NCI-H345 treated with DMSO at 0.1 percent for 48 hours (cell line): Measurements from ENCODE around the gene CACNA1E.
"Not testable (repeated sequence)": the region's sequence is repeated elsewhere in the genome, so short reads cannot be mapped to it uniquely, and the experiment has no call there.

Experiments
- DNase-seq: peaks from one replicate; lab custom pipeline; 2025; ENCODE audit not compliant: unreplicated experiment; lab: John Stamatoyannopoulos, UW

Gene CACNA1E

DNA sequence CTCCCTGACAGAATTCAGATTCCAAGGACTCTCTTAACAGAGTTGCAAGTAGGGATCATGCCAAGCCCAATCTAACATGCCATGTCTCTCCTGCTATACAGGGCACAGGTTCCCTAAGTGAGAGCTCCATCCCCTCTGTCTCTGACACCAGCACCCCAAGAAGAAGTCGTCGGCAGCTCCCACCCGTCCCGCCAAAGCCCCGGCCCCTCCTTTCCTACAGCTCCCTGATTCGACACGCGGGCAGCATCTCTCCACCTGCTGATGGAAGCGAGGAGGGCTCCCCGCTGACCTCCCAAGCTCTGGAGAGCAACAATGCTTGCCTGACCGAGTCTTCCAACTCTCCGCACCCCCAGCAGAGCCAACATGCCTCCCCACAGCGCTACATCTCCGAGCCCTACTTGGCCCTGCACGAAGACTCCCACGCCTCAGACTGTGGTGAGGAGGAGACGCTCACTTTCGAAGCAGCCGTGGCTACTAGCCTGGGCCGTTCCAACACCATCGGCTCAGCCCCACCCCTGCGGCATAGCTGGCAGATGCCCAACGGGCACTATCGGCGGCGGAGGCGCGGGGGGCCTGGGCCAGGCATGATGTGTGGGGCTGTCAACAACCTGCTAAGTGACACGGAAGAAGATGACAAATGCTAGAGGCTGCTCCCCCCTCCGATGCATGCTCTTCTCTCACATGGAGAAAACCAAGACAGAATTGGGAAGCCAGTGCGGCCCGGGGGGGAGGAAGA is 315.0 kb downstream of the CACNA1E start:
- DNase-seq = no peak

DNA sequence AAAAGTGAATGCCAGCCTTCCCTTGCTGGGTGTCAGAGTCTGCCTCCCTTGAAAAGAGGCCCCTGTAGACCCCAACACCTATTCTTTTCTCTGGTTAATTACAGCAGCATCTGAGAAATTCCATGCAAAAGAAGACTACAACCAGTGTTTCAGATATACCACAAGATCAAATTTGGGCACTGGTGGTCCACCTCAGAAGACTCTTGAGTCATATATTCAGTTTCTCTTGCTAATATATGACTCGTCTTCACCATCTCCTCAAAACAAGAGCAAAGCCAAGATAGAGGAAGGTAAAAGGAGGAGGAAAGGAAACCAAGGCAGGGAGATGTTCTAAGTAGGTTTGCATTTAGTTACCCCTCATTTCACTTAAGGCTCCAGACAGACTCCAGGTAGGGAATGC is 318.3 kb downstream of the CACNA1E start:
- no peak for DNase-seq

DNA sequence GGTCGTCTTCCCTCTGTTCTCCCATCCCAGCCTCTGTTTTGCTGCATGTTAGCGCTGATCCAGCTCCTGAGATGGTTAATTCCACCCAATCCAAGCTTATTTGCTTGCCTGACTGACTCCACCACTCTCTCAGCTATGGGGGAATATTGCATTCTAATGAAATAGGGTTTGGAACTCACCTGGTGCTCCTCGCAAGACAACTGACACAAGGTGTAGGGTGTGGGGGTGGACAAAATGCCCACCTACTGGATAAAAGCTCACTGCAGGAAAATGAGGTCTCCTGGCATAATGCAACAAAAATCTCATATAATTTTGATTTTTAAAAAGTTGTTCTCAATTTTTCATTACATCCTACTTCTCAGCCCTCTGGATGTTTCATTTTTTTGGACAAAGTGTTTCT is 319.1 kb downstream of the CACNA1E start:
- DNase-seq = no peak

GRCh38 chr1:181803421-181803820 is 320.1 kb downstream of the CACNA1E start:
- no peak for DNase-seq

DNA sequence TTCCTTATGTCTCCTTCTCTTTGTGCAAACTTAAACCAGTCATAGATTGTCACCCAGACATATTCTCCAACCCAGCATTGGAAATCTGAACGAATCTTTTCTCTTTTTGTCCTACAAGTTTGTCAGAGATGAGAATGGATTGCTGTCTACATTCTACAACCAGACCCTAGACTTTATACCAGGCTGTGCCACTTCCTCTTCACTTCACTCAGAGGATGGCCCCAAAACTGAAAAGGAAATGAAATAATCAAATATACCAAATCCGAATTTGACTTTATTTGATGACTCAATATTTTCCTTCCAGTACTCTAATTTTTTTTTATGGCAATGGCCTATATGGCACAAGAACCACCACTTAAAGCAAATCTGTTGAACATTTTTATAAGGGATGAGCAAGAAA is 321.7 kb downstream of the CACNA1E start:
- DNase-seq = no peak

DNA sequence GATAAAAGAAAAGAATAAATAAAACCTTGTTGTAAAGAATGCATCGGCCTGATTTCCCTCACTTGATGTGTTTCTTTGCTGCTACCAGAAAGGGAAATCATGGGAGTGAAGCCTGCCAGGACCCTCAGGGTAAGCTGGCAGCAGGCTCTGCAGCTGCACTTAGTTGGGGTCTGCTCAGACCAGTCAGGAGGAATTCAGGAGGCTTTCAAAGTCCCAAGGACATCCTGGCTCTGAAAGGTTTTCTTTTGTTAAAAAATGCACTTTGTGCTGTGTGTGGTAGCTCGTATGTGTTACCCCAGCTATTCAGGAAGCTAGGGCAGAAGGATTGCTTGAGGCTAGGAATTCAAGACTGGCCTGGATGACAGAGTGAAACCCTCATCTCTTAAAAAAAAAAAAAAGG is 323.4 kb downstream of the CACNA1E start:
- no peak for DNase-seq

- no peak for DNase-seq
Observed at GRCh38 chr1:181807251-181807650, 323.9 kb downstream of the CACNA1E start.

DNA sequence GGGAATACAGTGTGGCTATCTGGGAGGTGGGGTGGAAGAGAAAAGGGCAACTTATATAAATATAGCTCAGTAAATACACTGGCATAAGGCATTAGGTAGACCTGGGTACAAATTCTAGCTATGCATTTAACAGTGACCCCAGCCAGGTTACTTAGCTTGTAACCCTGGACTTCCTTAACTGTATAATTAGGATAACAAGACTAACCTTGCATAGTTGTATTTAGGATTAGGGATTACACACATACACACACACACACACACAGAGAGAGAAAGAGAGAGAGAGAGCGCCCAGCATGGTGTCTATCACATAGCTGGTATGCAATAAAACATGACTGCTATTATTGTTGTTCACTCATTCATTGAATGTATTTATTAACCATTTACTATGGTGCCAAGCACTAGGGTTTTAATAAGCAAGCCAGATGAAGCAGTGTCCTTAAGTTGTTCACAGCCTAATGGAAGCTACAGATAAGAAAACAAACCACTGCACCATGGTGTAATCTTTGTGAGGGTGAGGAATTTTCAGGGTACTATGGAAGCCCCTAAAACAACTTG is 326.8 kb downstream of the CACNA1E start:
- no peak for DNase-seq

GRCh38 chr1:181812208-181812607 is 328.9 kb downstream of the CACNA1E start:
- no peak for DNase-seq

DNA sequence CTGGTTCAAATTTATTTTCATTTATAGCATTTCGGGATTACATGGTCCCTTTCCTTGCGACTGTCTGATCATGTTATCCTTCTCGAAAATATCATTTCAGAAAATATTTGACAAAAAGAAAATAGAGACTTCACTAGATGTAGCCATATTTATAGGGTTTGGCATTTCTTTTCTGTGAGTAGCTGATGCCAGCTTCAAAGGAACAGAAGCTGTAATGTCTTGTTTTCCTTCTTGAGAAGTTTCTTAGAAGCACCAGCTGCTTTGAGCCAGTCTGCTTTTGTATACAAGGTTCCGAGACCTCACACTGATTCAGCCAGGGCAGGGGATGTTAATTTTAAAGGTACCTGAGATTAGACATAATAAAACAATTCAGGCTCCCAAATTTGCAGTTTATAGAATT is 329.9 kb downstream of the CACNA1E start:
- DNase-seq = no peak

DNA sequence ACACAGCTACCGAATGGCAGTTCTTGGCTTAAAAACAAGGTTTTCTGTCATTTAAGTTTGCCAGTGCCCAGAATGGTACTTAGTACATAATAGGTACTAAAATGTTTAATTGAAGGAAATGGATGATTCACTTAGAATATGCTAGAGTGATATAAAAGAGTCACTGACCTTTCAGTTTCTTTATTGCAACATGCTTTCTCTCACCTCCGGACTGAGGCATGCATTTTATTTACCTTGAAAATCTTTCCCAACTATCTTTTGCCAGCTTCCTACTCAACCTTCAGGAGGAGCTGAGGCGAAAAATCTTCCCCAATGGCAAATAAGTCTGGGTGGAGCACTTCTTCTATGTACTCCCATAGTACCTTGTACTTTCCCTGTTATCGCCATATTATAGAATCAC is 333.3 kb downstream of the CACNA1E start:
- no peak for DNase-seq

DNA sequence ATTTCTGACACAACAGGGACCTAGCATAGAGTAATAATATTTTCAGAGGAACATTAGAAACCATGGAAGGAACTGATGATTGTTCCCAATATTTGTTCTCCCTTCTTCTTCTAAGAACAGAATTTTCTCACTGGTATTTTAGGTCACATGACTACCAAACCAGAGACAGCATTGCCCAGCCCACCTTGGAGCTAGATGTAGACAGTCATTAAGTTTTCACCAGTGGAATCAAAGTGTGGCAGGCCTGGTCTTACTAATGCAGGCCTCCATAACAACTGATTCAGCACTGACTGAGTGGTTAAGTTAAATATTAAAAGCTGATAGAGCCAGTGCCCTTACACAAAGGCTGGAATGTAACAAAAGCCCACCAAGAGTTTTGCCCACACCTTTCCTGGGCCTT is 333.8 kb downstream of the CACNA1E start:
- DNase-seq = no peak

DNA sequence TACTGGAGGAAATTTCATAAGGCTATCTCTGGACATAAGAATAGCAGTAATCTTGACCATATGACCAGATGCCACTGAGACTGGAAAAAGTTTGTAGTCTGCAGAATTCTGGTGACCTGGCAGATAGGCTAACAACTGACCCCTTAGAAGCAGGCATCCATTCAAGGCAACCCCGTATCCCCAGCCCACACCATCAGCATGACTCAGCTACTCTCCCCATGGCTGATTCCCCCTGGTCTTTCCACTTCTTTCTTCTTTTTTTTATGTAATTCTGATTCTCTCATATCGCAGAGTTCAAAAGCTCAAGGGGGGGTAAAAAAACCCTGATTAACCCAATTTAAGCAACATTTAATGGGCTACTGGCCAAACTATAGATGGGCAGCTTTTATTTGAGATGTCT is 335.1 kb downstream of the CACNA1E start:
- no peak for DNase-seq

DNA sequence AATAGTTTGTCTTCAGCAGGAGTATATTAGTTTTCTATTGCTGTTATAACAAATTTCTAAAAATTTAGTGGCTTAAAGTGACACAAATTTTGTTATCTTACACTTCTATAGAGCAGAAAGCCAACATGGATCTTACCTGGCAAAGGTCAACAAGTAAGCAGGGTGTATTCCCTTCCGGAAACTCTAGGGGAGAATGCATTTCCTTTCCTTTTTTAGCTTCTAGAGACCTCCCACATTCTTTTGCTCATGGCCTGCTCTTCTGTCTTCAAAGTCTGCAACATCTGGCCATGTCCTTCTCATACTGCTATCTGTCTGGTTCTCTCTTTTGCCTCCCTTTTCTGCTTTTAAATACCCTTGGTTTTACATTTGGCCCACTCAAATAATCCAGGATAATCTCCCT is 335.6 kb downstream of the CACNA1E start:
- DNase-seq = no peak

- DNase-seq = no peak
Observed at GRCh38 chr1:181821701-181822100, 338.4 kb downstream of the CACNA1E start.

GRCh38 chr1:181832173-181832880 is 349.0 kb downstream of the CACNA1E start:
- not testable (repeated sequence) for DNase-seq

DNA sequence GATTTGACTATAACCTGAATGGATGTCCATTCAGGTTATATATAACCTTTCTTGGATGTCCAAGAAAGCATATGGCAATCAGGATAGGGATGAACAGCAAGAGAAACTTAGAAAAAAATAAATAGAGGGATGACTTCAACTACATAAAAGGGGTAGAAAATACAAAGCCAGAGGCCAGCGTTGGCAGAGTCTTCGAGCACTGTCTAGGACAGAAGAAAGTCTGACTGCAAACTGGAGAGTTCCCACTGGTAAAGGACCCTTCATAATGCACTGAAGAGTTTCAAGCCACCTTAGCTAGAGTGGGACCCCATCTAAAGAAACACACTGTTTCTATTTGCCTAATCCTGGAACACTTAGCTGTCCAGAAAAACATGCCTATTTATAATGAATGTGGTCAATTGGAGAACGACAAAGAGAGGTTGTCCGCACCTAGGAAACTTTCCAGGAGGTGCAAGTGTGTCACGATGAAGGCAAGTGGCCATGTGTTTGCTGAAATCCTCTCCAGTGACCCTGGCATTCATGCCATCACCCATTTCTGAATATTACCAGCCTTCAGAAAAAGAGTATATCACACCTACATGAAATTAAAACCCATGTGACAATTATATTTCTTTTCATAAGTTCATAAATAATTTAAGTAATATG is 362.8 kb downstream of the CACNA1E start:
- no peak for DNase-seq

DNA sequence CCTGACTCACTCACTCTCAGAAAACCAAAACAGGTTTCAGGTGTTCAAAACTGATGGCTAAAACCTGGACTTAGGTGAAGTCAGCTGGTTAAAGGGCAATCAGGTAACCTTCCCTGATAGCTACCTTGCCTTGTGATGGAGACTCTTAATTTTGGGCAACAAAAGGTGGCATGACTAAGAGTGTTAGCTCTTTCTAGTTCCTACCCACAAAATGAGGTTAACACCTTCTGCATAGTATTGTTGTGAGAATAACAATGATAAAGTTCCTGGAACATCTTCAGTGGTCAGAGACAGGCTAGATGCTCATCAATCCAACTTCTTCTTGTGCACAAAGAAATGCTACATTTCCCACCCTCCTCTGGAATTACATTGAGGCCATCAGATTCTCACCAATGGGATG is 363.4 kb downstream of the CACNA1E start:
- no peak for DNase-seq

GRCh38 chr1:181849071-181849470 is 365.8 kb downstream of the CACNA1E start:
- no peak for DNase-seq

- DNase-seq = not testable (repeated sequence)
Observed at GRCh38 chr1:181854212-181854611, 370.9 kb downstream of the CACNA1E start.

GRCh38 chr1:181855380-181855779 is 372.1 kb downstream of the CACNA1E start:
- DNase-seq = no peak
